Subcutaneous abdominal adipose tissue (tissue), 5 donors: ENCODE data around the gene ASTN2.
"Not testable (repeated sequence)": the region's sequence is repeated elsewhere in the genome, so short reads cannot be mapped to it uniquely, and the experiment has no call there.

Source experiments
- H3K27ac ChIP-seq: one replicate; pipeline ENCODE4 v1.7.0; 2013; ENCODE audit warnings: low read depth, mild to moderate bottlenecking, inconsistent platforms, low read length, moderate library complexity
- H3K27me3 ChIP-seq, 5 donors: one replicate each; pipeline ENCODE4 v1.7.0; 2013; ENCODE audit warnings: low read length in 5 of 5, inconsistent platforms in 1 of 5; ENCODE audit not compliant: control insufficient read depth in 5 of 5, insufficient read depth in 4 of 5
- H3K36me3 ChIP-seq, 5 donors: one replicate each; pipeline ENCODE4 v1.7.0; 2013; ENCODE audit warnings: low read length in 5 of 5; ENCODE audit not compliant: control insufficient read depth in 5 of 5, insufficient read depth in 5 of 5
- H3K4me1 ChIP-seq, 5 donors: one replicate each; pipeline ENCODE4 v1.7.0; 2013; ENCODE audit warnings: low read length in 5 of 5, mild to moderate bottlenecking in 3 of 5, moderate library complexity in 1 of 5; ENCODE audit not compliant: control insufficient read depth in 5 of 5, insufficient read depth in 5 of 5
- H3K4me3 ChIP-seq, 5 donors: one replicate each; pipeline ENCODE4 v1.7.0; 2013; ENCODE audit warnings: low read length in 5 of 5, low read depth in 1 of 5
- H3K9ac ChIP-seq, 5 donors: one replicate each; pipeline ENCODE4 v1.7.0; 2013; ENCODE audit warnings: low read length in 5 of 5, mild to moderate bottlenecking in 4 of 5, moderate library complexity in 3 of 5
- H3K9me3 ChIP-seq, 5 donors: one replicate each; pipeline ENCODE4 v1.7.0; 2013; ENCODE audit warnings: low read length in 5 of 5; ENCODE audit not compliant: control insufficient read depth in 5 of 5
- donor health status: healthy.
- donor health status: healthy.
- donor health status: healthy.
- donor health status: healthy.
- donor health status: healthy.

ASTN2 gene

GRCh38 chr9:116898131-116898530, 516.7 kb downstream of the ASTN2 start:
- H3K4me3 ChIP-seq, H3K36me3 ChIP-seq, H3K9ac ChIP-seq, H3K27me3 ChIP-seq, H3K4me1 ChIP-seq, H3K27ac ChIP-seq: not testable (repeated sequence)
- H3K9me3 ChIP-seq = peaks cover 3 to 12% (median 12%) of the 10 kb centered on the region in 5 donors

- Histone ChIP-seq H3K36me3 (no peaks in the 10 kb centered on the region), H3K4me1 (no peaks in the 10 kb centered on the region)
These were observed 517.7 kb downstream of the ASTN2 start for GRCh38 chr9:116897201-116897600.

GRCh38 chr9:116895961-116896360, 518.9 kb downstream of the ASTN2 start:
- H3K27me3 ChIP-seq = no peaks in the 10 kb centered on the region
- peaks cover 3 to 12% (median 12%) of the 10 kb centered on the region in 5 donors for H3K9me3 ChIP-seq
- H3K36me3 ChIP-seq = no peaks in the 10 kb centered on the region
- no peaks in the 10 kb centered on the region for H3K4me1 ChIP-seq
- no peak overlapping the region for H3K4me3 ChIP-seq
- no peak overlapping the region for H3K9ac ChIP-seq
- no peak overlapping the region for H3K27ac ChIP-seq

More at GRCh38 chr9:116897201-116897600, 517.7 kb downstream of the ASTN2 start:
- H3K4me3 ChIP-seq = no peak overlapping the region
- no peak overlapping the region for H3K27ac ChIP-seq
- H3K27me3 ChIP-seq = no peaks in the 10 kb centered on the region
- peaks cover 3 to 12% (median 12%) of the 10 kb centered on the region in 5 donors for H3K9me3 ChIP-seq
- H3K9ac ChIP-seq = no peak overlapping the region

- H3K36me3 ChIP-seq = no peaks in the 10 kb centered on the region
- no peak overlapping the region for H3K4me3 ChIP-seq
- H3K27me3 ChIP-seq = no peaks in the 10 kb centered on the region
- no peaks in the 10 kb centered on the region for H3K9me3 ChIP-seq
- H3K27ac ChIP-seq = no peak overlapping the region
- peaks cover 0 to 9% (median 0%) of the 10 kb centered on the region in 5 donors for H3K4me1 ChIP-seq
- no peak overlapping the region for H3K9ac ChIP-seq
These were observed 523.4 kb downstream of the ASTN2 start for GRCh38 chr9:116891424-116891823.

- H3K4me3 ChIP-seq, H3K4me1 ChIP-seq, H3K9me3 ChIP-seq, H3K36me3 ChIP-seq, H3K27ac ChIP-seq, H3K9ac ChIP-seq, H3K27me3 ChIP-seq: not testable (repeated sequence)
These were observed 526.4 kb downstream of the ASTN2 start for GRCh38 chr9:116888476-116888875.

- H3K9ac ChIP-seq = no peak overlapping the region
- no peaks in the 10 kb centered on the region for H3K36me3 ChIP-seq
- H3K4me3 ChIP-seq = no peak overlapping the region
- H3K27ac ChIP-seq = no peak overlapping the region
- peaks cover 0 to 9% (median 0%) of the 10 kb centered on the region in 5 donors for H3K4me1 ChIP-seq
- no peaks in the 10 kb centered on the region for H3K9me3 ChIP-seq
- H3K27me3 ChIP-seq = no peaks in the 10 kb centered on the region
These were observed 526.8 kb downstream of the ASTN2 start for GRCh38 chr9:116888066-116888465.

GRCh38 chr9:116883676-116884075, 531.2 kb downstream of the ASTN2 start:
- Histone ChIP-seq H3K27ac (no peak overlapping the region), H3K9ac (no peak overlapping the region), H3K4me3 (no peak overlapping the region), H3K9me3 (peaks cover 0 to 3% (median 0%) of the 10 kb centered on the region in 5 donors), H3K36me3 (no peaks in the 10 kb centered on the region), H3K4me1 (no peaks in the 10 kb centered on the region), H3K27me3 (no peaks in the 10 kb centered on the region)

- no peak overlapping the region for H3K27ac ChIP-seq
- no peak overlapping the region for H3K4me3 ChIP-seq
- no peak overlapping the region for H3K9ac ChIP-seq
- no peaks in the 10 kb centered on the region for H3K27me3 ChIP-seq
- H3K36me3 ChIP-seq = no peaks in the 10 kb centered on the region
- peaks cover 8 to 29% (median 14%) of the 10 kb centered on the region in 5 donors for H3K9me3 ChIP-seq
- no peaks in the 10 kb centered on the region for H3K4me1 ChIP-seq
These were observed 537.8 kb downstream of the ASTN2 start for GRCh38 chr9:116877072-116877471.

GRCh38 chr9:116875576-116875975, 539.3 kb downstream of the ASTN2 start:
- no peak overlapping the region for H3K27ac ChIP-seq
- H3K9me3 ChIP-seq = peaks cover 8 to 29% (median 14%) of the 10 kb centered on the region in 5 donors
- no peak overlapping the region for H3K9ac ChIP-seq
- no peaks in the 10 kb centered on the region for H3K27me3 ChIP-seq
- no peak overlapping the region for H3K4me3 ChIP-seq
- no peaks in the 10 kb centered on the region for H3K4me1 ChIP-seq
- H3K36me3 ChIP-seq = no peaks in the 10 kb centered on the region

- Histone ChIP-seq H3K27me3 (no peaks in the 10 kb centered on the region), H3K4me3 (no peak overlapping the region), H3K36me3 (no peaks in the 10 kb centered on the region), H3K9ac (no peak overlapping the region), H3K9me3 (peaks cover 8 to 29% (median 14%) of the 10 kb centered on the region in 5 donors), H3K4me1 (no peaks in the 10 kb centered on the region), H3K27ac (no peak overlapping the region)
These were observed 540.6 kb downstream of the ASTN2 start for GRCh38 chr9:116873937-116874914.
